CD14-positive monocyte (primary cell): ENCODE measurements around the gene CDK18. TPM values are rescaled to one million over a fixed set of nuclear protein-coding genes. Genes with fewer than 3 reads are reported as not detected.

ENCODE experiments used
- DNase-seq, 3 donors: peaks; one replicate each; pipeline ENCODE4 v3.0.0-alpha.2; 2011 to 2022
- H2AFZ ChIP-seq: 2 replicates; pipeline ENCODE4 v1.6.0; 2012; ENCODE audit warnings: mild to moderate bottlenecking, low read depth, low read length, inconsistent platforms; ENCODE audit not compliant: insufficient read depth, poor library complexity, severe bottlenecking
- H3K27ac ChIP-seq, 2 donors: 1 replicate in 1 of 2; 2 replicates in 1 of 2; pipeline ENCODE4 v1.5.1; 2012 to 2013; ENCODE audit warnings: low read length in 2 of 2, control low read depth in 1 of 2, inconsistent platforms in 1 of 2, low read depth in 1 of 2, mild to moderate bottlenecking in 1 of 2
- H3K27me3 ChIP-seq, 2 donors: one replicate each; pipeline versions ENCODE4 v1.6.0 to v1.6.1; 2011 to 2013; ENCODE audit warnings: low read length in 2 of 2; ENCODE audit not compliant: control insufficient read depth in 2 of 2, insufficient read depth in 2 of 2
- H3K36me3 ChIP-seq, 2 donors: replicated peaks in 1 of 2; 1 replicate in 1 of 2; 2 replicates in 1 of 2; pipeline versions ENCODE4 v1.5.1 to v1.6.1; 2012 to 2013; ENCODE audit warnings: low read length in 2 of 2, control low read depth in 1 of 2, inconsistent platforms in 1 of 2, mild to moderate bottlenecking in 1 of 2; ENCODE audit not compliant: insufficient read depth in 2 of 2, control insufficient read depth in 1 of 2
- H3K4me1 ChIP-seq, 2 donors: 1 replicate in 1 of 2; 2 replicates in 1 of 2; pipeline versions ENCODE4 v1.5.1 to v1.6.1; 2012 to 2013; ENCODE audit warnings: low read length in 2 of 2, control low read depth in 1 of 2, inconsistent platforms in 1 of 2, mild to moderate bottlenecking in 1 of 2, moderate library complexity in 1 of 2; ENCODE audit not compliant: insufficient read depth in 2 of 2, control insufficient read depth in 1 of 2
- H3K4me2 ChIP-seq: replicated peaks from 2 replicates; pipeline ENCODE3; 2012; ENCODE audit warnings: low read length, moderate library complexity, mild to moderate bottlenecking; ENCODE audit not compliant: poor library complexity, severe bottlenecking; ENCODE audit errors: extremely low read depth
- H3K4me3 ChIP-seq, 3 experiments: fragments of 200-600 bp in 1 of 3; sonication (generic) in 1 of 3; replicated peaks in 1 of 3; 1 replicate in 2 of 3; 2 replicates in 1 of 3; pipeline ENCODE4 v1.5.1; 2011 to 2013; ENCODE audit warnings: low read length in 3 of 3, mild to moderate bottlenecking in 3 of 3, control low read depth in 2 of 3, low read depth in 2 of 3, inconsistent platforms in 1 of 3, moderate library complexity in 1 of 3
- H3K79me2 ChIP-seq: 2 replicates; pipeline ENCODE4 v1.6.0; 2012; ENCODE audit warnings: mild to moderate bottlenecking, control low read depth, inconsistent platforms, low read length, moderate library complexity; ENCODE audit not compliant: insufficient read depth
- H3K9ac ChIP-seq: 2 replicates; pipeline ENCODE4 v1.6.0; 2017; ENCODE audit warnings: low read length, mild to moderate bottlenecking; ENCODE audit not compliant: insufficient read depth, poor library complexity, severe bottlenecking
- H3K9me3 ChIP-seq, 2 donors: replicated peaks in 1 of 2; 1 replicate in 1 of 2; 2 replicates in 1 of 2; pipeline versions ENCODE4 v1.5.1 to v1.6.1; 2012 to 2013; ENCODE audit warnings: low read length in 2 of 2, control low read depth in 1 of 2; ENCODE audit not compliant: control insufficient read depth in 1 of 2, insufficient read depth in 1 of 2
- H4K20me1 ChIP-seq: 2 replicates; pipeline ENCODE4 v1.6.0; 2012; ENCODE audit warnings: mild to moderate bottlenecking, low read length, control low read depth, moderate library complexity; ENCODE audit not compliant: insufficient read depth
- H3K27ac Mint-ChIP-seq, 7 donors: one replicate each; pipeline ENCODE4 v1.8.0; 2020; ENCODE audit warnings: mild to moderate bottlenecking in 7 of 7, mixed read lengths in 7 of 7, moderate library complexity in 6 of 7, inconsistent platforms in 2 of 7
- H3K27me3 Mint-ChIP-seq, 3 donors: one replicate each; pipeline ENCODE4 v1.8.0; 2021 to 2022; ENCODE audit warnings: low read depth in 3 of 3, mild to moderate bottlenecking in 3 of 3, mixed read lengths in 3 of 3, moderate library complexity in 3 of 3, inconsistent platforms in 1 of 3
- H3K36me3 Mint-ChIP-seq, 2 donors: one replicate each; pipeline ENCODE4 v1.8.0; 2020; ENCODE audit warnings: mixed read lengths in 2 of 2, inconsistent platforms in 1 of 2, mild to moderate bottlenecking in 1 of 2
- H3K4me1 Mint-ChIP-seq: one replicate; pipeline ENCODE4 v1.8.0; 2020; ENCODE audit warnings: mild to moderate bottlenecking, mixed read lengths
- H3K4me3 Mint-ChIP-seq, 2 donors: one replicate each; pipeline ENCODE4 v1.8.0; 2020; ENCODE audit warnings: mild to moderate bottlenecking in 2 of 2, mixed read lengths in 2 of 2, moderate library complexity in 1 of 2
- H3K9me3 Mint-ChIP-seq, 7 donors: one replicate each; pipeline ENCODE4 v1.8.0; 2020 to 2022; ENCODE audit warnings: mixed read lengths in 7 of 7, mild to moderate bottlenecking in 6 of 7, moderate library complexity in 6 of 7, inconsistent platforms in 2 of 7
- CTCF ChIP-seq: fragments of 200-600 bp; IDR thresholded peaks from one replicate; pipeline ENCODE4 v1.8.0; 2022; ENCODE audit warnings: antibody characterized with exemption, mild to moderate bottlenecking
- WGBS: methylation state at CpG from one replicate; pipeline ENCODE4 v1.1.5; 2013; ENCODE audit warnings: missing lambda C conversion rate; ENCODE audit not compliant: insufficient coverage; 5-methylcytosine and 5-hydroxymethylcytosine counted together
- intact Hi-C, 2 donors: fragments of 100-400 bp; cut with micrococcal nuclease; formaldehyde crosslinking; loops; one replicate each; pipeline versions ENCODE4 v1.15.0 to v1.15.1; 2023
- polyA plus RNA-seq, 3 donors: library from polyadenylated mRNA; depleted of rRNA in 1 of 3; unstranded in 2 of 3; stranded (reverse) in 1 of 3; fragments of 300-500 nt in 2 of 3; fragments of >200 nt in 1 of 3; fragmentation: Illumina TruSeq in 2 of 3; gene quantifications; 1 replicate in 2 of 3; 2 replicates in 1 of 3; pipeline ENCODE4 v1.2.3, GENCODE V29; 2012 to 2021

CDK18 gene
- polyA plus RNA-seq, 3 donors: 0.48 to 4.4 (median 0.66) TPM

- no peak overlapping the region for H3K4me3 ChIP-seq
- no peaks in the 10 kb centered on the region for H3K79me2 ChIP-seq
- Mint-ChIP-seq H3K27me3 (peaks cover 16 to 32% (median 19%) of the 10 kb centered on the region in 3 donors), H3K4me3 (no peak overlapping the region), H3K9me3 (peaks cover 9 to 27% (median 19%) of the 10 kb centered on the region in 7 donors), H3K27ac (no peak overlapping the region), H3K36me3 (no peaks in the 10 kb centered on the region), H3K4me1 (no peaks in the 10 kb centered on the region)
- H4K20me1 ChIP-seq: no peaks in the 10 kb centered on the region
- peaks cover 0 to 16% of the 10 kb centered on the region in 2 donors for H3K27me3 ChIP-seq
- DNase-seq: no peak
- H3K27ac ChIP-seq: no peak overlapping the region
- H3K4me2 ChIP-seq: no peak overlapping the region
- no peak overlapping the region for H2AFZ ChIP-seq
- no peaks in the 10 kb centered on the region for H3K4me1 ChIP-seq
- no peak for TF ChIP-seq CTCF
- intact Hi-C loops: no loop called here
- WGBS: 98% methylated on average over 4 of the region's 7 CpGs
- peaks cover 12 to 17% of the 10 kb centered on the region in 2 donors for H3K9me3 ChIP-seq
- H3K9ac ChIP-seq: no peak overlapping the region
- H3K36me3 ChIP-seq: no peaks in the 10 kb centered on the region
These were observed 30.5 kb upstream of the CDK18 start for GRCh38 chr1:205473966-205474365.

GRCh38 chr1:205474571-205474970 lies 29.9 kb upstream of the CDK18 start:
- no peaks in the 10 kb centered on the region for H4K20me1 ChIP-seq
- no peaks in the 10 kb centered on the region for H3K4me1 ChIP-seq
- peaks cover 12 to 17% of the 10 kb centered on the region in 2 donors for H3K9me3 ChIP-seq
- no peak overlapping the region for H3K27ac Mint-ChIP-seq
- no peaks in the 10 kb centered on the region for H3K79me2 ChIP-seq
- H3K9me3 Mint-ChIP-seq: peaks cover 9 to 27% (median 19%) of the 10 kb centered on the region in 7 donors
- H2AFZ ChIP-seq: no peak overlapping the region
- no peak overlapping the region for H3K4me3 Mint-ChIP-seq
- H3K27me3 Mint-ChIP-seq: peaks cover 20 to 37% (median 20%) of the 10 kb centered on the region in 3 donors
- H3K27ac ChIP-seq: no peak overlapping the region
- no peaks in the 10 kb centered on the region for H3K36me3 Mint-ChIP-seq
- no peak for TF ChIP-seq CTCF
- H3K4me3 ChIP-seq: no peak overlapping the region
- H3K36me3 ChIP-seq: no peaks in the 10 kb centered on the region
- no peak for DNase-seq
- H3K27me3 ChIP-seq: peaks cover 0 to 10% of the 10 kb centered on the region in 2 donors
- no peak overlapping the region for H3K4me2 ChIP-seq
- intact Hi-C loops: no loop called here
- WGBS: no CpG with 5 or more reads among the region's 3 CpGs
- H3K4me1 Mint-ChIP-seq: no peaks in the 10 kb centered on the region
- no peak overlapping the region for H3K9ac ChIP-seq
